Effector memory CD4-positive, alpha-beta T cell (primary cell): ENCODE results near the gene ATP6V0E2.
A peak's percentile ranks its signal among the peaks of the same experiment; 100 is the strongest.

Experiments
- DNase-seq, 3 donors: peaks; one replicate each; pipeline ENCODE4 v3.0.0-alpha.2; 2020
- H3K27ac ChIP-seq: 2 replicates; pipeline ENCODE4 v1.7.0; 2013; ENCODE audit warnings: mild to moderate bottlenecking, low read length, moderate library complexity; ENCODE audit not compliant: insufficient read depth, poor library complexity, severe bottlenecking
- H3K27me3 ChIP-seq: replicated peaks from 2 replicates; pipeline ENCODE4 v1.7.0; 2013; ENCODE audit warnings: mild to moderate bottlenecking, low read length; ENCODE audit not compliant: insufficient read depth, control insufficient read depth, poor library complexity, severe bottlenecking
- H3K36me3 ChIP-seq: 2 replicates; pipeline ENCODE4 v1.7.0; 2013; ENCODE audit warnings: mild to moderate bottlenecking, low read length, moderate library complexity; ENCODE audit not compliant: control insufficient read depth, insufficient read depth
- H3K4me1 ChIP-seq: 2 replicates; pipeline ENCODE4 v1.7.0; 2013; ENCODE audit warnings: low read length, mild to moderate bottlenecking; ENCODE audit not compliant: control insufficient read depth, insufficient read depth, poor library complexity, severe bottlenecking
- H3K4me3 ChIP-seq: 2 replicates; pipeline ENCODE4 v1.7.0; 2013; ENCODE audit warnings: low read length, low read depth, mild to moderate bottlenecking; ENCODE audit not compliant: insufficient read depth, poor library complexity, severe bottlenecking
- H3K9me3 ChIP-seq: 2 replicates; pipeline ENCODE4 v1.7.0; 2013; ENCODE audit warnings: mild to moderate bottlenecking, low read length, moderate library complexity; ENCODE audit not compliant: control insufficient read depth

Gene ATP6V0E2

DNA sequence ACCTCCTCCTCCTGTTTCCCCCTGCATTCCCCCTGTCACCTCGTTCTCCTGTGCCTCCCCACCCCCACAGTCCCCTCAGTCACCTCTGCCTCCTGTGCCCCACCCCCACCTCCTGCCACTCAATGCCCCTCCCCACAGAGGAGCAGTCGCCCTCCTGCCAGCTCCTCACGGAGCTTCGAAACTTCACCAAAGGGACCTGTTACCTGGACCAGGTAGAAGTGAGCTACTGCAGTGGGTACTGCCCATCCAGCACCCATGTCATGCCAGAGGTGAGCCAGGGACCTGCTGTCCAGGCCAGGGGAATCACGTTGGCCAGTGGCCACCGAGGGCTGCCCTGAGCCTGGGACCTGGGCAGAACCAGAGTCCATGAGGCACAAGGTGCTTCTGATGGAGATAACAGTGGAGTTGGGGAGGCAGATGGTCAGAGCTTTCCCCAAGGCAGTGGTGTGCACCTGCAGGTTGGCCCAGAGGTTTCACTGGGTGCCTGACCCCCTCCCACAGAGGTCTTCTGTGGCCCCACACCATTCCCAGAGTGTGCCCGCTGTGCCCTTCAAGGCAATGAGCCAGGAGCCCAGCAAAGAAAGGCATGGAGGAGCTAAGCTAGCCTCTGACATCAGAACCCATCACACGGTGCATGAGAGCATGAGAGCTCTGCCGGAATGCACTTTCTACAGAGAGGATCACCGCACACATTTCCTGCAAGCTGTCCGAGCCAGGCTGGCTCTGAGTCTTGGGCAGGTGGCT, 42.6 kb upstream of the ATP6V0E2 start:
- Histone ChIP-seq H3K4me3 (no peak overlapping the region), H3K36me3 (no peaks in the 10 kb centered on the region), H3K27ac (no peak overlapping the region), H3K27me3 (peaks cover 3% of the 10 kb centered on the region), H3K9me3 (no peaks in the 10 kb centered on the region), H3K4me1 (no peaks in the 10 kb centered on the region)
- no peak for DNase-seq

DNA sequence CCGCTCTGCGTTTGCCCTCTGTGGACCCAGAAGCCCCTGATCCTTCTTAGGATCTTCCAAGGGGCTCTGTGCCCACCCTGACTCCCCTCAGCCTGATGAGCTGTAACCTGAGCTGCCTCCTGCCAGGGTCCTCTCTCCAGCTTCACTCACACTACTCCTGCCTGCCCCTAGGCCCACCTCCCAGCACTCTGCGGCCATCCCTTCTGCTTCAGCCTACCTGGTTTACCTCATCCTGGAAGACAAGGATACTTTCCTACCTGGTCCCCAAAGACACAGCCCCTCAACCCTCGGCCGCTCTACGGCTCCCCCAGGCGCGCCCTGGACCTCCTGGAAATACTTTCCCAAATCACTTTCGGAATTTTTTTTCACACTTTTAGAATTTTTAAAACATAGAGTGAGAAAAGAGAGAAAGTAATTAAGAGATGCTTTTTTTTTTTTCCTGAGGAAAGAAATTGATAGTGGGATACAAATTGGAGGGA, 42.0 kb upstream of the ATP6V0E2 start:
- H3K27ac ChIP-seq: no peak overlapping the region
- H3K27me3 ChIP-seq: peaks cover 3% of the 10 kb centered on the region
- H3K36me3 ChIP-seq: no peaks in the 10 kb centered on the region
- no peak for DNase-seq
- no peaks in the 10 kb centered on the region for H3K4me1 ChIP-seq
- H3K4me3 ChIP-seq: no peak overlapping the region
- no peaks in the 10 kb centered on the region for H3K9me3 ChIP-seq

DNA sequence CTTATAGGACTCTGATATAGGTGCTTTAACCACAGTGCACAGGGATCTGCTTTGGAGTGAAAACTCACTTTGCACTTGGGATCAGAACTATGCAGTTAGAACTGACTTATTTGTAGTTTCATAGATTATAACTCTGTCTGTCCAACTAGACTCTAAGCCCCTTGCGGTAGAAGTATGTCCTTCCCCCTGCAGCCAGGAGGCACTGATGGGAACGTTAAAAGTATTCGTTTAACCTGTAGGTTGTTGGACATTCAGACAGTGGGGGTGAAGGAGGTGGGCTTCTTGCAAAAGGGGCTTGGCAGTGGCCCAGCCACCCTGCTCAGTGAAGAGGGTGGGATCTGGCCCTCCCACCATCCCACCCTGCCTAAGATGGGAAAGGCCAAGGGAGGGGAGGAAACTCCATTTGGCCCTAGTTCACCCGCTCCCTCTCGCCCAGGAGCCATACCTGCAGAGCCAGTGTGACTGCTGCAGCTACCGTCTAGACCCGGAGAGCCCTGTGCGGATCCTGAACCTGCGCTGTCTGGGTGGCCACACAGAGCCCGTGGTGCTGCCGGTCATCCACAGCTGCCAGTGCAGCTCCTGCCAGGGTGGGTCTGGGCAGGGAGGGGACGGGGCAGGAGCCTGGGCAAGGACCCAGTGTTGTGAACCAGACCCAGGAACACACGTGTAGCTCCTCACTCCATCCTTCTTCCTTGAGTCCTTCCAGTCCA, 41.3 kb upstream of the ATP6V0E2 start:
- Histone ChIP-seq H3K27me3 (peaks cover 3% of the 10 kb centered on the region), H3K4me1 (no peaks in the 10 kb centered on the region), H3K27ac (no peak overlapping the region), H3K9me3 (no peaks in the 10 kb centered on the region), H3K4me3 (no peak overlapping the region), H3K36me3 (no peaks in the 10 kb centered on the region)
- no peak for DNase-seq

DNA sequence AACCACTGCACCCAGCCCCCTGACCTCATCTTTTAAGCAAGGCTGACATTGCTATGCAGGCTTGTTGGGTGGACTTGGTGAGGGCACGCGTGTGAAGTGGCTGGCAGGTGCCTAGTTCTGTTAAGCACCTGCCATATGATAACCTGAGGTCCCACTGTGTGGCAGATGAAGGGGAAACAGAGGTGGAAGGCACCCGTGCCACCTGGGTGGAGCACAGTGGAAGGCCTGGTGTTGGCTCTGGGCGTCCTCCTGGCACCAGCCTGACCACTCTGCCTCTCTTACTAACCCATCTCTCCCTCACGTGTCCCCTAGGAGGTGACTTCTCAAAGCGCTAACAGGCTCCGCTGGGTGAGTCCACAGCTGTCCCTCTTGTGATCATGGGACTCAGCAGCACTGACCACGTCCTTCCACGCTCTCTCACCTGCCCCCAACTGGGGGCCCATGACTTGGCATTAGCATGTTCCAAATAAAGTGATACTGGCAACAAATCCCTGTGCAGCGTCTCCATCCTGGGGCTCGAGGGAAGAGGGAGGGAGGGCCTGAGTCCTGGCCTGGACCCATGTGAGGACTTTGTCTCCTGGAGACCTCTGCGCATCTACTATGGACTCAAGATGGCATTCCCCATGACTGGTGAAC, 40.2 kb upstream of the ATP6V0E2 start:
- peaks cover 3% of the 10 kb centered on the region for H3K27me3 ChIP-seq

DNA sequence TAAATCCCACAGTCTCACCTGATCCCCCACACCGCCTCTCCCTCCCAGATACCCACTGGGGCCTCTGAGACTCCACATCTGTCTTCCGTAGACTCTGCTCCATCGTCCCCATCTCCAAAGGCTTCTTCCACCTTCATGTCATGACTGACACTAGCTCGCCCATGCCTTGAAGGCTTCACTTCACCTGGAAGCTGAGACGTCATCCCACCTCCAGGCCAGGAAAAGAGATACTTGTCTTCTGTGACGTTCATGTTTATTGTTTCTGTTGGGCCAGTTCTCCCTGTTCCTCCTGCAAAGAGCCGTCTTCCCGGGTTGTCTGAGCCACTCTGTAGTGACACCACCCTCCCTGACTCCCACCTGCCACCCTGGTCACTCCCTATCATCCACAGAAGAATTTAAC, 39.2 kb upstream of the ATP6V0E2 start:
- Histone ChIP-seq H3K27ac (no peak overlapping the region), H3K4me3 (no peak overlapping the region), H3K9me3 (no peaks in the 10 kb centered on the region), H3K36me3 (no peaks in the 10 kb centered on the region), H3K4me1 (peaks cover 9% of the 10 kb centered on the region), H3K27me3 (peaks cover 3% of the 10 kb centered on the region)
- DNase-seq: no peak

More for the DNA sequence above, 40.2 kb upstream of the ATP6V0E2 start:
- Histone ChIP-seq H3K27ac (no peak overlapping the region), H3K4me1 (no peaks in the 10 kb centered on the region), H3K9me3 (no peaks in the 10 kb centered on the region), H3K36me3 (no peaks in the 10 kb centered on the region), H3K4me3 (no peak overlapping the region)
- DNase-seq: no peak

DNA sequence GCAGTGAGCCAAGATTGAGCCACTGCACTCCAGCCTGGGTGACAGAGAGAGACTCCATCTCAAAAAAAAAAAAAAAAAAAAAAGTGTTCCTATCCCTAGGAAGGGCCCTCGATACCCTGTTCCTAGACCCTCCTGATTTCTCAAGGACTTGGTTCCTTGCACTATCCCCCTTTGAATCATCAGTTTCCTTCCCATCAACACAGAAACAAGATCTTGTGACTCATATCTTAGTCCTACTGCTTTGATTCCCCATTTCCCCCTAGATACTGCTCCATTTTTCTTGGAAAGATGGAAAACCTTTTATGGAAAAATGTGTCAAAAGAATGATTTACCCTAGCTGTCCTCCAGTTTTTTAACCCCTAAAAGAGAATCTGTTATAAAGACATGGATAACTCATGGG, 37.3 kb upstream of the ATP6V0E2 start:
- Histone ChIP-seq H3K9me3 (no peaks in the 10 kb centered on the region), H3K4me3 (no peak overlapping the region), H3K27ac (no peak overlapping the region), H3K4me1 (peaks cover 9% of the 10 kb centered on the region), H3K27me3 (peaks cover 3% of the 10 kb centered on the region), H3K36me3 (no peaks in the 10 kb centered on the region)
- DNase-seq: no peak

DNA sequence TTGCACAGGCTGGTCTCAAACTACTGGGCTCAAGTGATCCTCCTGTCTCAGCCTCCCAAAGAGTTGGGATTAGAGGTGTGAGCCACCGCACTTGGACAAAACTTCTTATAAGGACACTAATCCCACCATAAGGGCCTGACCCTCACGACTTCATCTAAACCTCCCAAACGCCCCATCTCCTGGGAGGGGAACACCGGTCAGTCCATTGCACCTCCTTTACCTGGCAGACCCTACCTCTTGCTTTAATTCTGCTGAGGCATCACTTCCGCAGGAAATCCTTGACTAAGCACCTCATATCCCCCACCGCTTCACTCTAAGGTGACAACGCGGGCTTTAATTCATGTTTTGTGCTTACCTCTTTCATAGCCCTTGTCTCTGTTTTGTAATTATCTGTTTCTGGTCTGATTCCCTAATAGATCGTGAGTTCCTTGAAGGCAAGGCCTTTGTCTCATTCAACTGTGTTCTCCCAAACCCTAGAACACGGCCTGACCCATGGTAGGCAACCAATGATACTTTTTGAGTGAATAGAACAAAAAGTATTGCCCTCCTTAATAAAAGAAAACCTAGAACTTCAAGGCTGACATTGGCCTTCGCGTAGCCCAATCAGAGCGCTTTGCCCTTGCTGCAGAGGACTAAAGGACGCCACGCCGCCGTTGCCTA, 36.1 kb upstream of the ATP6V0E2 start:
- no peak overlapping the region for H3K4me3 ChIP-seq
- no peaks in the 10 kb centered on the region for H3K27me3 ChIP-seq
- H3K36me3 ChIP-seq: no peaks in the 10 kb centered on the region
- no peaks in the 10 kb centered on the region for H3K9me3 ChIP-seq
- peaks cover 9% of the 10 kb centered on the region for H3K4me1 ChIP-seq
- peak overlapping the region; percentile 16 for H3K27ac ChIP-seq
- no peak for DNase-seq

DNA sequence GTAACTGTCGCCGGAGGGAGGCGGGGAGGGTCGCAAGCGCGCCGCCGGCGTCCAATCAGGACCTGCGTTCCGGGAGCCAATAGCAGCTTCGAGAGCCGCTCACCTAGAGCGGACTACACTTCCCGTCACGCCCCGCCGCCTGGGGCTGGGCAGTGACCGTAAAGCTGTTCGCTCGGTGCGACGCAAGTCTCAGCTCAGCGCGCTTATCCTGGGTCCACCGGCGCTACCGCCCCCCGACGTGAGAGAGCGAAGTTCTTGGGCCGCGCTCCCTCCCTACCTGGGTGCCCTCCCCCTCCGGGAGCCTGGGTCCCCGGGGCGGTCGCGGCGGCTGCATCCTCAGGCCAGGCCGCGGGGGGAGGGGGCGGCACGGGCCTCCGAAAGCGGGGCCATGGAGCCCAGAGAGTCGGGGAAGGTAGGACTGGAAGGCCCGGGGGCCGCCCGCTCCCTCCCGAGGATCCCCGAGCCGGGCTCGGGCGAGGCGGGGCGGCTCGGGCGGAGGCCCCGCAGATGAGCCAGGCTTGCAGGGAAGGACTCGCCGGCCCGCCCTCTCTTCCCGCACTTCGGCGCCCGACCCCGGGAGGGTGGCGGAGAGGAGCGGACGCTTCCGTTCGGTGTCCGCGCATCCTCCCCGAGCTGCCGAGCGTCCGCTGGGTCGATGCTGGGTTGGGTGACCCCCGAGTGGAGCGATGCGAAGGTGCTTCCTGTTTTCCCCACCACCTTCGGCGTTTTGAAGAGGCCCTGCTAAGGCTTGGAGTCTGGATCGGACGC, 35.4 kb upstream of the ATP6V0E2 start, which contains the start of gene ZNF862:
Gene ZNF862, plus strand, starts transcription at position 152 of the 768 bp plus-strand sequence. Its CDS starts 237 bp downstream, at position 389.
- peak within 1 kb of the TSS; percentile 68 for H3K27ac ChIP-seq

DNA sequence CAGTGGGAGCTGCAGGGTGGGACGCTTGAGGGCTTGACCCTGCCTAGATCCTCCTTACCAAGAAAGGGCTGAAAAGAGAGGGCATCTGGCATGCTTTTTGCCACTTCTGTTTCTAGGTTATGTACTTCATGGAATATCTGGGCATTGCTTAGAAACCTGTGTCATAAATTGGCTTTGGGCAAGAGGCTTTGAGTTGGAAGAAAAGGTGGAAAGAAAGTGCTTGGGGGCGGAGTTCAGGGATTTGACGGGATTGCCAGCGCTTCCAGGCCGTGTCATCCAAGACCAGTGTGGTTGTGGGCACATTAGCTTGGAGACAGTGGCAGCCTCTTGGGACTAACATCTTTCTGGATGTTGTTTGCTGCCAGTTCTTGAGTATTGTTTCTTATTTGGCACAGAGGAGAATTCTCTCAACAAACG, 34.8 kb upstream of the ATP6V0E2 start:
- H3K36me3 ChIP-seq: no peaks in the 10 kb centered on the region
- peak overlapping the region; percentile 82 for H3K4me3 ChIP-seq
- DNase-seq: no peak
- H3K27ac ChIP-seq: peak overlapping the region; percentile 68
- no peaks in the 10 kb centered on the region for H3K9me3 ChIP-seq
- H3K27me3 ChIP-seq: no peaks in the 10 kb centered on the region
- H3K4me1 ChIP-seq: peaks cover 9% of the 10 kb centered on the region

More for the DNA sequence above, 35.4 kb upstream of the ATP6V0E2 start, which contains the start of gene ZNF862:
- H3K4me3 ChIP-seq: peak within 1 kb of the TSS; percentile 82
- H3K9me3 ChIP-seq: no peaks in the 10 kb centered on the region
- no peaks in the 10 kb centered on the region for H3K27me3 ChIP-seq
- peaks cover 9% of the 10 kb centered on the region for H3K4me1 ChIP-seq
- no peaks in the 10 kb centered on the region for H3K36me3 ChIP-seq
- DNase-seq: peak; percentile 90 to 94 (median 93)
